K562 (cell line): ENCODE results near the gene ELK4. TPM values are rescaled to one million over a fixed set of nuclear protein-coding genes. Genes with fewer than 3 reads are reported as not detected.

Source experiments
- ATF4 ChIP-seq: fragments of 450-650 bp; formaldehyde crosslinking; IDR thresholded peaks from 2 replicates; pipeline ENCODE4 v1.4.0; 2022; ENCODE audit warnings: mild to moderate bottlenecking, moderate library complexity
- CBFB ChIP-seq: sonication (generic); formaldehyde crosslinking; IDR thresholded peaks from 2 replicates; pipeline ENCODE4 v1.4.0; 2020; ENCODE audit warnings: mild to moderate bottlenecking, missing genetic modification reagents
- CHD4 ChIP-seq: fragments of 200-600 bp; sonication (generic); IDR thresholded peaks from 3 replicates; pipeline ENCODE4 v1.6.1; 2012; ENCODE audit warnings: low read depth, mild to moderate bottlenecking, mixed read lengths, low read length, inconsistent platforms; ENCODE audit not compliant: insufficient read depth, insufficient replicate concordance, poor library complexity, severe bottlenecking
- CUX1 ChIP-seq: fragments of 200-800 bp; sonication (Bioruptor generic); IDR thresholded peaks from 2 replicates; pipeline ENCODE4 v1.6.1; 2016; ENCODE audit warnings: missing genetic modification characterization, missing compliant biosample characterization
- DLX4 ChIP-seq: fragments of 250-450 bp; sonication (Bioruptor Pico); IDR thresholded peaks from 2 replicates; pipeline ENCODE4 v1.6.1; 2021; ENCODE audit warnings: mild to moderate bottlenecking
- ETS1 ChIP-seq: conservative IDR thresholded peaks from 2 replicates; pipeline ENCODE4 v1.6.1; 2011; ENCODE audit warnings: low read depth, mild to moderate bottlenecking, low read length; ENCODE audit not compliant: control insufficient read depth
- HMG20B ChIP-seq: fragments of 250-450 bp; sonication (Bioruptor Pico); IDR thresholded peaks from 2 replicates; pipeline ENCODE4 v1.5.0; 2021; ENCODE audit warnings: mild to moderate bottlenecking
- JUND ChIP-seq, 2 experiments: IDR thresholded peaks; 2 replicates in 1 of 2; 3 replicates in 1 of 2; pipeline ENCODE4 v1.6.1; 2011; ENCODE audit warnings: borderline replicate concordance in 2 of 2, low read depth in 2 of 2, low read length in 2 of 2, improper control_type of control experiment in 1 of 2, missing biosample characterization in 1 of 2, missing genetic modification characterization in 1 of 2, missing genetic modification reagents in 1 of 2
- MAFG ChIP-seq: fragments of 450-650 bp; conservative IDR thresholded peaks from 2 replicates; pipeline ENCODE4 v1.6.1; 2016; ENCODE audit warnings: missing genetic modification characterization, missing compliant biosample characterization
- NFATC3 ChIP-seq: fragments of 450-650 bp; IDR thresholded peaks from 2 replicates; pipeline ENCODE4 v1.6.1; 2017; ENCODE audit warnings: mild to moderate bottlenecking
- PTRF ChIP-seq: fragments of 450-650 bp; IDR thresholded peaks from 2 replicates; pipeline ENCODE4 v1.6.1; 2016; ENCODE audit warnings: mild to moderate bottlenecking, missing genetic modification characterization, missing compliant biosample characterization
- RB1 ChIP-seq: fragments of 450-650 bp; IDR thresholded peaks from 2 replicates; pipeline ENCODE4 v1.6.1; 2017; ENCODE audit warnings: low read depth, mild to moderate bottlenecking
- RBM34 ChIP-seq: fragments of 200-400 bp; formaldehyde crosslinking; IDR thresholded peaks from 2 replicates; pipeline ENCODE4 v1.6.1; 2018; ENCODE audit warnings: low read length, borderline replicate concordance; ENCODE audit not compliant: insufficient read depth
- SNAPC5 ChIP-seq: fragments of 250-450 bp; sonication (Bioruptor Pico); IDR thresholded peaks from 2 replicates; pipeline ENCODE4 v1.8.0; 2021; ENCODE audit warnings: moderate library complexity, mild to moderate bottlenecking, inconsistent platforms
- SOX6 ChIP-seq: fragments of 450-650 bp; IDR thresholded peaks from 2 replicates; pipeline ENCODE4 v1.6.1; 2014; ENCODE audit warnings: mild to moderate bottlenecking
- ZKSCAN1 ChIP-seq: fragments of 150-350 bp; IDR thresholded peaks from 2 replicates; pipeline ENCODE4 v1.6.1; 2016; ENCODE audit warnings: low read depth, low read length
- ZNF197 ChIP-seq: fragments of 200-800 bp; sonication (Bioruptor generic); IDR thresholded peaks from 2 replicates; pipeline ENCODE4 v1.6.1; 2016; ENCODE audit warnings: low read depth, missing genetic modification characterization, missing compliant biosample characterization
- ZNF561 ChIP-seq: fragments of 450-650 bp; formaldehyde crosslinking; conservative IDR thresholded peaks from 2 replicates; pipeline ENCODE4 v1.4.0; 2020; ENCODE audit warnings: mild to moderate bottlenecking, moderate library complexity
- ZNF583 ChIP-seq: fragments of 250-450 bp; sonication (Bioruptor Pico); IDR thresholded peaks from 2 replicates; pipeline ENCODE4 v1.4.0; 2020
- polyA plus RNA-seq, 8 experiments: library from polyadenylated mRNA; depleted of rRNA in 4 of 8; stranded (reverse) in 5 of 8; unstranded in 3 of 8; fragments of >200 nt; fragmentation: Nextera tagmentation in 2 of 8; fragmentation: Illumina TruSeq in 1 of 8; extraction: Ambion mirVana in 2 of 8; extraction: Trizol in 1 of 8; gene quantifications; 2 replicates each; pipeline versions ENCODE4 v1.2.1 to v1.2.3, GENCODE V29; 2011 to 2014; ENCODE audit warnings: inconsistent platforms in 1 of 8, missing spikeins in 1 of 8
- total RNA-seq, 7 experiments: library from RNA; depleted of rRNA in 6 of 7; stranded (reverse); fragments of >200 nt in 6 of 7; fragmentation: Illumina TruSeq in 2 of 7; extraction: Trizol in 2 of 7; gene quantifications; 2 replicates each; pipeline versions ENCODE4 v1.2.1 to v1.2.3, GENCODE V29; 2011 to 2021; ENCODE audit warnings: low replicate concordance in 1 of 7

ELK4 gene
- total and polyA plus RNA-seq, 9 of the 15 experiments (the other 6 are each of a cell fraction or from before 2014, with no cell fraction given) = 2.0 to 21.7 (median 9.2) TPM

GRCh38 chr1:205678286-205679111, 46.7 kb upstream of the ELK4 start (continued):
- peak; percentile 89; the same call in 1 of the 2 replicates for TF ChIP-seq CUX1 (CRISPR knock-in tag)
- TF ChIP-seq CBFB (CRISPR knock-in tag) = no peak
- TF ChIP-seq SOX6 = peak; percentile 99
- no peak for TF ChIP-seq HMG20B (CRISPR knock-in tag)
- TF ChIP-seq ETS1 = peak; percentile 85
- TF ChIP-seq RBM34 = no peak
- peak; percentile 52; the same call in 1 of the 2 replicates for TF ChIP-seq ZKSCAN1
- peak; percentile 56 for TF ChIP-seq CHD4
- peak; percentile 92; the same call in 1 of the 2 replicates for TF ChIP-seq ZNF197 (CRISPR knock-in tag)
- TF ChIP-seq RB1 = no peak; the same call in 1 of the 2 replicates
- TF ChIP-seq ATF4 (CRISPR knock-in tag) = peak; percentile 38; the same call in 1 of the 2 replicates
- peak; percentile 87; the same call in 1 of the 2 replicates for TF ChIP-seq NFATC3
- peak; percentile 98 for TF ChIP-seq MAFG
- TF ChIP-seq DLX4 (CRISPR knock-in tag) = no peak
- no peak for TF ChIP-seq PTRF (tag)
- peak; percentile 93 for TF ChIP-seq JUND (IDR thresholded peaks at IDR 0.05; ENCODE audit: borderline replicate concordance, low read depth, low read length)
- TF ChIP-seq JUND (tag; IDR thresholded peaks at IDR 0.05; ENCODE audit: borderline replicate concordance, low read depth, low read length) = peak; percentile 91; the same call in 2 of the 3 replicates
- TF ChIP-seq ZNF561 (CRISPR knock-in tag) = no peak
- TF ChIP-seq SNAPC5 = no peak
- TF ChIP-seq ZNF583 (CRISPR knock-in tag) = no peak
